GM21423 (cell line): ENCODE data around the gene CFAP54.

ENCODE experiments used
- ATAC-seq: cut with Tn5 transposase; IDR thresholded peaks from one replicate; pipeline ENCODE4 v1.9.1; 2021; ENCODE audit warnings: mild to moderate bottlenecking, moderate library complexity; ENCODE audit not compliant: unreplicated experiment

The CFAP54 gene

GRCh38 chr12:96878704-96879103 is 389.3 kb downstream of the CFAP54 start:
- ATAC-seq: no peak

GRCh38 chr12:96879301-96879700 is 389.9 kb downstream of the CFAP54 start:
- ATAC-seq: no peak

GRCh38 chr12:96880220-96880619 is 390.8 kb downstream of the CFAP54 start:
- no peak for ATAC-seq

- no peak for ATAC-seq
These were observed 392.2 kb downstream of the CFAP54 start for GRCh38 chr12:96881608-96882007.

- ATAC-seq: no peak
These were observed 393.5 kb downstream of the CFAP54 start for GRCh38 chr12:96882862-96883261.

- no peak for ATAC-seq
These were observed 394.2 kb downstream of the CFAP54 start for GRCh38 chr12:96883571-96883970.

GRCh38 chr12:96886998-96887677 is 397.8 kb downstream of the CFAP54 start:
- no peak for ATAC-seq

- ATAC-seq: no peak
These were observed 400.0 kb downstream of the CFAP54 start for GRCh38 chr12:96889273-96889933.

- no peak for ATAC-seq
These were observed 401.0 kb downstream of the CFAP54 start for GRCh38 chr12:96890331-96890730.

- no peak for ATAC-seq
These were observed 402.7 kb downstream of the CFAP54 start for GRCh38 chr12:96892104-96892503.

GRCh38 chr12:96897421-96897820 is 408.0 kb downstream of the CFAP54 start:
- no peak for ATAC-seq

GRCh38 chr12:96901175-96901574 is 411.8 kb downstream of the CFAP54 start:
- ATAC-seq: no peak

- no peak for ATAC-seq
These were observed 412.7 kb downstream of the CFAP54 start for GRCh38 chr12:96902076-96902475.

- no peak for ATAC-seq
These were observed 417.1 kb downstream of the CFAP54 start for GRCh38 chr12:96906498-96906848.

- peak; percentile 94 for ATAC-seq
These were observed 417.7 kb downstream of the CFAP54 start, which contains the start of gene NEDD1 for GRCh38 chr12:96906849-96907670. Gene NEDD1 (plus strand): TSS chr12:96907257. CDS start chr12:96909760, 2,503 bp downstream.

GRCh38 chr12:96907671-96908422 is 418.5 kb downstream of the CFAP54 start:
- ATAC-seq: peak; percentile 17

GRCh38 chr12:96908423-96908675 is 419.0 kb downstream of the CFAP54 start:
- no peak for ATAC-seq

- no peak for ATAC-seq
These were observed 422.9 kb downstream of the CFAP54 start for GRCh38 chr12:96912261-96912660.

- ATAC-seq: no peak
These were observed 423.6 kb downstream of the CFAP54 start for GRCh38 chr12:96912943-96913342.

GRCh38 chr12:96919510-96920210 is 430.3 kb downstream of the CFAP54 start:
- no peak for ATAC-seq
